NOMO-1 (cell line): Measurements from ENCODE around the gene SPTLC2.

Source experiments
- DNase-seq, 2 experiments: peaks; one replicate each; lab custom pipeline; 2025; ENCODE audit not compliant: unreplicated experiment in 2 of 2; lab: John Stamatoyannopoulos, UW

The SPTLC2 gene

GRCh38 chr14:77509366-77509765 is 107.1 kb downstream of the SPTLC2 start:
- DNase-seq = no peak

- no peak for DNase-seq
Observed at GRCh38 chr14:77508876-77509275, 107.6 kb downstream of the SPTLC2 start.

GRCh38 chr14:77508249-77508648 is 108.2 kb downstream of the SPTLC2 start:
- DNase-seq = no peak

GRCh38 chr14:77507762-77508161 is 108.7 kb downstream of the SPTLC2 start:
- DNase-seq = no peak

- DNase-seq = no peak
Observed at GRCh38 chr14:77505031-77505430, 111.4 kb downstream of the SPTLC2 start.

- DNase-seq = no peak
Observed at GRCh38 chr14:77503138-77503537, 113.3 kb downstream of the SPTLC2 start.

GRCh38 chr14:77502109-77502782 is 114.2 kb downstream of the SPTLC2 start:
- DNase-seq = no peak

GRCh38 chr14:77498984-77499527 is 117.4 kb downstream of the SPTLC2 start:
- DNase-seq = no peak

- peak; percentile 18 to 19 for DNase-seq
Observed at GRCh38 chr14:77498120-77498979, 118.1 kb downstream of the SPTLC2 start, which contains the start of gene ISM2. Gene ISM2 (minus strand): TSS chr14:77498816. CDS start chr14:77498793, 23 bp downstream.

GRCh38 chr14:77495334-77495733 is 121.1 kb downstream of the SPTLC2 start:
- DNase-seq = no peak

GRCh38 chr14:77491056-77491455 is 125.4 kb downstream of the SPTLC2 start:
- no peak for DNase-seq

GRCh38 chr14:77490347-77490986 is 126.0 kb downstream of the SPTLC2 start:
- DNase-seq = no peak

GRCh38 chr14:77489041-77489440 is 127.4 kb downstream of the SPTLC2 start:
- no peak for DNase-seq

GRCh38 chr14:77488558-77488957 is 127.9 kb downstream of the SPTLC2 start:
- DNase-seq = no peak

- DNase-seq = no peak
Observed at GRCh38 chr14:77485901-77486678, 130.3 kb downstream of the SPTLC2 start.

- DNase-seq = no peak
Observed at GRCh38 chr14:77485256-77485655, 131.2 kb downstream of the SPTLC2 start.

GRCh38 chr14:77482422-77482821 is 134.0 kb downstream of the SPTLC2 start:
- no peak for DNase-seq

GRCh38 chr14:77478796-77479195 is 137.6 kb downstream of the SPTLC2 start:
- DNase-seq = peak; percentile 5 to 49

GRCh38 chr14:77478029-77478428 is 138.4 kb downstream of the SPTLC2 start:
- no peak for DNase-seq

GRCh38 chr14:77475432-77476115 is 140.9 kb downstream of the SPTLC2 start:
- DNase-seq = no peak
